Smooth muscle cell of the coronary artery (primary cell): ENCODE measurements around the gene TMEM106B. TPM values are rescaled to one million over a fixed set of nuclear protein-coding genes. Genes with fewer than 3 reads are reported as not detected.

Experiments used
- total RNA-seq: library from RNA; depleted of rRNA; stranded (reverse); fragments of >200 nt; gene quantifications from 2 replicates; pipeline ENCODE4 v1.2.3, GENCODE V29; 2014; ENCODE audit warnings: low replicate concordance

TMEM106B gene
- total RNA-seq = 28.6 and 31.4 TPM in 2 replicates

GRCh38 chr7:12211054-12211710 lies at the start of gene TMEM106B:
TSS of gene TMEM106B (plus strand) at chr7:12211294. CDS start at chr7:12214811, 3,517 bp downstream.

Other genes starting within 250 kb of the TMEM106B start
- gene VWDE, start 192.6 kb downstream of the TMEM106B start, total RNA-seq = 0.08 TPM in 1 of 2 replicates, not detected in the other